Fibroblast of villous mesenchyme (primary cell): ENCODE measurements around the gene UNC13B. TPM values are rescaled to one million over a fixed set of nuclear protein-coding genes. Genes with fewer than 3 reads are reported as not detected.
A peak's percentile ranks its signal among the peaks of the same experiment; 100 is the strongest.

Source experiments
- DNase-seq: peaks from one replicate; pipeline ENCODE4 v3.0.0-alpha.2; 2010; ENCODE audit warnings: low read depth
- H3K4me3 ChIP-seq: 2 replicates; pipeline ENCODE4 v1.5.1; 2011; ENCODE audit warnings: low read depth, mild to moderate bottlenecking, low read length
- total RNA-seq: library from RNA; depleted of rRNA; stranded (reverse); fragments of >200 nt; gene quantifications from 2 replicates; pipeline ENCODE4 v1.2.3, GENCODE V29; 2012
- TF ChIP-seq, protein P1 (sequence below): IDR thresholded peaks from 2 replicates; pipeline ENCODE4 v1.5.1; 2012; ENCODE audit warnings: low read depth, mild to moderate bottlenecking, low read length; ENCODE audit not compliant: insufficient read depth

UNC13B gene
- total RNA-seq, 1 donor, result 23.7 TPM

GRCh38 chr9:35254237-35254636 is 92.4 kb downstream of the UNC13B start:
- H3K4me3 ChIP-seq, result no peak overlapping the region
- TF ChIP-seq, protein P1, sequence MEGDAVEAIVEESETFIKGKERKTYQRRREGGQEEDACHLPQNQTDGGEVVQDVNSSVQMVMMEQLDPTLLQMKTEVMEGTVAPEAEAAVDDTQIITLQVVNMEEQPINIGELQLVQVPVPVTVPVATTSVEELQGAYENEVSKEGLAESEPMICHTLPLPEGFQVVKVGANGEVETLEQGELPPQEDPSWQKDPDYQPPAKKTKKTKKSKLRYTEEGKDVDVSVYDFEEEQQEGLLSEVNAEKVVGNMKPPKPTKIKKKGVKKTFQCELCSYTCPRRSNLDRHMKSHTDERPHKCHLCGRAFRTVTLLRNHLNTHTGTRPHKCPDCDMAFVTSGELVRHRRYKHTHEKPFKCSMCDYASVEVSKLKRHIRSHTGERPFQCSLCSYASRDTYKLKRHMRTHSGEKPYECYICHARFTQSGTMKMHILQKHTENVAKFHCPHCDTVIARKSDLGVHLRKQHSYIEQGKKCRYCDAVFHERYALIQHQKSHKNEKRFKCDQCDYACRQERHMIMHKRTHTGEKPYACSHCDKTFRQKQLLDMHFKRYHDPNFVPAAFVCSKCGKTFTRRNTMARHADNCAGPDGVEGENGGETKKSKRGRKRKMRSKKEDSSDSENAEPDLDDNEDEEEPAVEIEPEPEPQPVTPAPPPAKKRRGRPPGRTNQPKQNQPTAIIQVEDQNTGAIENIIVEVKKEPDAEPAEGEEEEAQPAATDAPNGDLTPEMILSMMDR, result no peak
- DNase-seq, result no peak

- TF ChIP-seq, protein P1, result no peak
Observed at GRCh38 chr9:35254984-35255857, 93.4 kb downstream of the UNC13B start.

GRCh38 chr9:35257986-35258659 is 96.3 kb downstream of the UNC13B start:
- H3K4me3 ChIP-seq, result no peak overlapping the region
- TF ChIP-seq, protein P1, result no peak
- no peak for DNase-seq

More at GRCh38 chr9:35254984-35255857, 93.4 kb downstream of the UNC13B start:
- no peak overlapping the region for H3K4me3 ChIP-seq
- DNase-seq, result no peak

- TF ChIP-seq, protein P1, result peak; percentile 86
- DNase-seq, result peak; percentile 81
- H3K4me3 ChIP-seq, result no peak overlapping the region
Observed at GRCh38 chr9:35258660-35259474, 97.1 kb downstream of the UNC13B start.

DNA sequence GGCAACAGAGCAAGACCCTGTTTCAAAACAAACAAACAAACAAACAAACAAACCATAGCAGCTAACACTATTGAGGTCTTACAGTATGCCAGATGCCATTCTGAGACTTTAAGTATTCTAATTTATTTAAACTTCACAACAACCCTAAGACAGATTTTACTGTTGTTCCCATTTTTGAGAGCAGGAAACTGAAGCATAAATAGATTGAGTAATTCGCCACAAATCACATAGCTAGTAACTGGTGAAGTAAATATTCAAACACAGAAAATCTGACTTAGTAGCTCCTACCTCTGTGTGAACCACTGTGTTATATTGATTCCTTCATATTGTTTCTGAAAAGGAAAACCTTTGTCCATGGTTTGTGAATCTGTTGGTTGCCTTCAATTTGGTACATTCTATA is 98.4 kb downstream of the UNC13B start:
- DNase-seq, result no peak
- TF ChIP-seq, protein P1, result no peak
- H3K4me3 ChIP-seq, result no peak overlapping the region

- no peak overlapping the region for H3K4me3 ChIP-seq
- TF ChIP-seq, protein P1, result no peak
- no peak for DNase-seq
Observed at GRCh38 chr9:35262064-35262463, 100.3 kb downstream of the UNC13B start.
